ENCODE data around the gene PIK3R1. TPM values are rescaled to one million over a fixed set of nuclear protein-coding genes. Genes with fewer than 3 reads are reported as not detected.
"Not testable (repeated sequence)": the region's sequence is repeated elsewhere in the genome, so short reads cannot be mapped to it uniquely, and the experiment has no call there.

Gene PIK3R1
- total and polyA plus RNA-seq, 4 donors, result 6.8 to 222 (median 74.9) TPM

DNA sequence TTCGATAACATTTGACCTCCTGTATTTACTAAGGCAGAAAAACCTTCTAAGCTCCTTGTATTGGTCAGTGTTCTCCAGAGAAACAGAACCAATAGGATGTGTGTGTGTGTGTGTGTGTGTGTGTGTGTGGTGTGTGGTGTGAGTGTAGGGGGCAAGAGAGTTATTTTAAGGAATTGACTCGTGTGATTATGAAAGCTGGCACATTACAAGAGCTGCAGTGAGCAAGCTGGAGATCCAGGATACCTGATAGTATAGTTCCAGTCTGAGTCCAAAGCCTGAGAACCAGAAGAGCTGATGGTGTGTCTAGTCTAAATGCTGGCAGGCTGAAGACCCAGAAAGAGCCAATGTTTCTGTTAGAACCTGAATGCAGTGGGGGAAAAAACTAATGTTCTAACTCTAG is 21.2 kb upstream of the PIK3R1 start:
- no peak for ATAC-seq (ENCODE audit: insufficient read depth, low FRiP score)
- Histone ChIP-seq H3K36me3 (ENCODE audit: control insufficient read depth in 4 of 4, insufficient read depth in 4 of 4, low read length in 4 of 4) (no peaks in the 10 kb centered on the region), H3K27ac (ENCODE audit: low read depth in 1 of 2, low read length in 1 of 2) (no peak overlapping the region), H3K9ac (ENCODE audit: insufficient read depth in 1 of 2, low read length in 2 of 2) (no peak overlapping the region), H3K4me1 (ENCODE audit: control insufficient read depth in 5 of 5, insufficient read depth in 5 of 5, low read length in 5 of 5) (peaks cover 0 to 6% (median 0%) of the 10 kb centered on the region in 5 donors), H3K27me3 (ENCODE audit: control insufficient read depth in 3 of 3, insufficient read depth in 3 of 3, low read length in 2 of 3) (no peaks in the 10 kb centered on the region), H3K4me3 (no peak overlapping the region), H3K9me3 (ENCODE audit: control insufficient read depth in 4 of 4, insufficient read depth in 3 of 4, low read length in 3 of 4) (no peaks in the 10 kb centered on the region)
- TF ChIP-seq, protein P1, sequence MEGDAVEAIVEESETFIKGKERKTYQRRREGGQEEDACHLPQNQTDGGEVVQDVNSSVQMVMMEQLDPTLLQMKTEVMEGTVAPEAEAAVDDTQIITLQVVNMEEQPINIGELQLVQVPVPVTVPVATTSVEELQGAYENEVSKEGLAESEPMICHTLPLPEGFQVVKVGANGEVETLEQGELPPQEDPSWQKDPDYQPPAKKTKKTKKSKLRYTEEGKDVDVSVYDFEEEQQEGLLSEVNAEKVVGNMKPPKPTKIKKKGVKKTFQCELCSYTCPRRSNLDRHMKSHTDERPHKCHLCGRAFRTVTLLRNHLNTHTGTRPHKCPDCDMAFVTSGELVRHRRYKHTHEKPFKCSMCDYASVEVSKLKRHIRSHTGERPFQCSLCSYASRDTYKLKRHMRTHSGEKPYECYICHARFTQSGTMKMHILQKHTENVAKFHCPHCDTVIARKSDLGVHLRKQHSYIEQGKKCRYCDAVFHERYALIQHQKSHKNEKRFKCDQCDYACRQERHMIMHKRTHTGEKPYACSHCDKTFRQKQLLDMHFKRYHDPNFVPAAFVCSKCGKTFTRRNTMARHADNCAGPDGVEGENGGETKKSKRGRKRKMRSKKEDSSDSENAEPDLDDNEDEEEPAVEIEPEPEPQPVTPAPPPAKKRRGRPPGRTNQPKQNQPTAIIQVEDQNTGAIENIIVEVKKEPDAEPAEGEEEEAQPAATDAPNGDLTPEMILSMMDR (IDR thresholded peaks at IDR 0.05; ENCODE audit: control extremely low read depth, extremely low read depth), result no peak
- 50 to 59% methylated on average over 2 of the region's 2 CpGs for WGBS, 2 donors
- no peak for DNase-seq

DNA sequence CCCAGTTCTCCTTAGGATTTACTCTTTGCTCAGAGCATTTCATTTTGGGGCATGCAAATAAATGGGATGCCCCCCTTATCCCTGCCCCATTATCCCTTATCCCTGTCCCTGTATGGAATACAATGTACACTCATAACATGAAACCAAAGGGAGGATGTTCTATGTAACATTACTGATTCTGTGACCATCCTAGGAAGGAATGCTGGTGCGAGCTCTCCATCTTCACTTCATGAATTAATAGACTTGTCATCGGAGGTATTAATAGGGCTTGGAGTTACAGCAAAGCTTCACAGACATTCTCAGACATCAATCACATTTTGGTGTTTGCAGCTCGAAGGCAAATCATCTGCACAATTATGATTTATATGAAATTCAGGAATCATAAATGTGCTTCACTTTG is 20.4 kb upstream of the PIK3R1 start:
- no peaks in the 10 kb centered on the region for H3K27me3 ChIP-seq (ENCODE audit: control insufficient read depth in 3 of 3, insufficient read depth in 3 of 3, low read length in 2 of 3)
- H3K9me3 ChIP-seq (ENCODE audit: control insufficient read depth in 4 of 4, insufficient read depth in 3 of 4, low read length in 3 of 4), result no peaks in the 10 kb centered on the region
- no peak overlapping the region for H3K27ac ChIP-seq (ENCODE audit: low read depth in 1 of 2, low read length in 1 of 2)
- TF ChIP-seq, protein P1 (IDR thresholded peaks at IDR 0.05; ENCODE audit: control extremely low read depth, extremely low read depth), result no peak
- no peaks in the 10 kb centered on the region for H3K36me3 ChIP-seq (ENCODE audit: control insufficient read depth in 4 of 4, insufficient read depth in 4 of 4, low read length in 4 of 4)
- H3K4me3 ChIP-seq, result no peak overlapping the region
- no peak for ATAC-seq (ENCODE audit: insufficient read depth, low FRiP score)
- 95 to 98% methylated on average over 3 of the region's 3 CpGs for WGBS, 2 donors
- H3K9ac ChIP-seq (ENCODE audit: insufficient read depth in 1 of 2, low read length in 2 of 2), result no peak overlapping the region
- H3K4me1 ChIP-seq (ENCODE audit: control insufficient read depth in 5 of 5, insufficient read depth in 5 of 5, low read length in 5 of 5), result peaks cover 0 to 6% (median 0%) of the 10 kb centered on the region in 5 donors
- no peak for DNase-seq

DNA sequence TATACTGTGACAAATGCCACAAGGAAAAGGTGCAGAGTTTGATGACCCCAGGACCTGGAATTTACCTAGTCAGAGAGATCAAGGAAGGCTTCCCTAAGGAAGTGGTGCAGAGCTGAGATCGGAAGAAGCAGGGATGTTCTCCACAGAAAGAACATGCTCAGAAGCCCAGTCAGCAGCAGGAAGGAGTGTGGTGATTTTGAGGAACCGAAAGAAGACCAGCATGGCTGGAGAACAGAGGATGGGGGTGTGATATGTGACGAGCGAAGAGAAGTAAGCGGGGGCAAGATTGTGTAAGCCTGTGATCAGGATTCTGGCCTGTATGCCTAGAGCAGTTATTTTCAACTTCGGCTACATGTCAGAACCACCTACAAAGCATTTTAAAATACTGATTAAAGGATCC is 18.7 kb upstream of the PIK3R1 start:
- TF ChIP-seq, protein P1 (IDR thresholded peaks at IDR 0.05; ENCODE audit: control extremely low read depth, extremely low read depth), result no peak
- no peak overlapping the region for H3K9ac ChIP-seq (ENCODE audit: insufficient read depth in 1 of 2, low read length in 2 of 2)
- no peaks in the 10 kb centered on the region for H3K36me3 ChIP-seq (ENCODE audit: control insufficient read depth in 4 of 4, insufficient read depth in 4 of 4, low read length in 4 of 4)
- no peaks in the 10 kb centered on the region for H3K27me3 ChIP-seq (ENCODE audit: control insufficient read depth in 3 of 3, insufficient read depth in 3 of 3, low read length in 2 of 3)
- no peaks in the 10 kb centered on the region for H3K9me3 ChIP-seq (ENCODE audit: control insufficient read depth in 4 of 4, insufficient read depth in 3 of 4, low read length in 3 of 4)
- DNase-seq, result no peak
- WGBS, 2 donors, result 36 to 78% methylated on average over 6 of the region's 6 CpGs
- no peak overlapping the region for H3K27ac ChIP-seq (ENCODE audit: low read depth in 1 of 2, low read length in 1 of 2)
- peaks cover 0 to 6% (median 0%) of the 10 kb centered on the region in 5 donors for H3K4me1 ChIP-seq (ENCODE audit: control insufficient read depth in 5 of 5, insufficient read depth in 5 of 5, low read length in 5 of 5)
- H3K4me3 ChIP-seq, result no peak overlapping the region
- ATAC-seq (ENCODE audit: insufficient read depth, low FRiP score), result no peak

DNA sequence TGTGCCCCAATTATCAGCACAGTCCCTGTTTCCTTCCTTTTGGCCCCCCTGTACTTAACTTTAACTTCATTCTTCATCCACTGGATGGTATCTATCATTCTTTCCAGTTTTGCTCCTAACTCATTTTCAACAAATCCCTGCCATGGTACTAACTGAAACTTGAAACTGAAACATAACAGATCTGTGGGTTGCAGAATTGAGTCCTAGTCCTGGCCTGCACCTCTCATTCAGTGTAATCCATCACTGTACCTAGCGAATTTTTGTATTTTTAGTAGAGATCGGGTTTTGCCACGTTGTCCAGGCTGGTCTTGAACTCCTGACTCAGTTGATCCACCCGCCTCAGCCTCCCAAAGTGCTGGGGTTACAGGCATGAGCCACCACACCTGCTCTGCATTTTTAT is 15.3 kb upstream of the PIK3R1 start:
- H3K4me1 ChIP-seq (ENCODE audit: control insufficient read depth in 5 of 5, insufficient read depth in 5 of 5, low read length in 5 of 5), result peaks cover 0 to 3% (median 0%) of the 10 kb centered on the region in 5 donors
- ATAC-seq (ENCODE audit: insufficient read depth, low FRiP score), result no peak
- H3K9me3 ChIP-seq (ENCODE audit: control insufficient read depth in 4 of 4, insufficient read depth in 3 of 4, low read length in 3 of 4), result no peaks in the 10 kb centered on the region
- H3K36me3 ChIP-seq (ENCODE audit: control insufficient read depth in 4 of 4, insufficient read depth in 4 of 4, low read length in 4 of 4), result no peaks in the 10 kb centered on the region
- H3K27ac ChIP-seq (ENCODE audit: low read depth in 1 of 2, low read length in 1 of 2), result no peak overlapping the region
- no peak overlapping the region for H3K9ac ChIP-seq (ENCODE audit: insufficient read depth in 1 of 2, low read length in 2 of 2)
- no peak overlapping the region for H3K4me3 ChIP-seq
- H3K27me3 ChIP-seq (ENCODE audit: control insufficient read depth in 3 of 3, insufficient read depth in 3 of 3, low read length in 2 of 3), result no peaks in the 10 kb centered on the region
- 94 to 98% methylated on average over 4 of the region's 4 CpGs for WGBS, 2 donors
- TF ChIP-seq, protein P1 (IDR thresholded peaks at IDR 0.05; ENCODE audit: control extremely low read depth, extremely low read depth), result no peak
- no peak for DNase-seq

DNA sequence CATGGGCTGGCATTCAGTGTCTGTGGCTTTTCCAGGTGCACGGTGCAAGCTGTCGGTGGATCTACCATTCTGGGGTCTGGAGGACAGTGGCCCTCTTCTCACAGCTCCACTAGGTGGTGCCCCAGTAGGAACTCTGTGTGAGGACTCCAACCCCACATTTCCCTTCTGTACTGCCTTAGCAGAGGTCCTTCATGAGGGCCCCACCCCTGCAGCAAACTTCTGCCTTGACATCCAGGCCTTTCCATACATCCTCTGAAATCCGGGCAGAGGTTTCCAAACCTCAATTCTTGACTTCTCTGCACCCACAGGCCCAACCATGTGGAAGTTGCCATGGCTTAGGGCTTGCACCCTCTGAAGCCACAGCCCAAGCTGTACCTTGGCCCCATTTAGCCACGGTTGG is 4.9 kb upstream of the PIK3R1 start:
- H3K4me3 ChIP-seq; ATAC-seq (ENCODE audit: insufficient read depth, low FRiP score); DNase-seq; H3K4me1 ChIP-seq (ENCODE audit: control insufficient read depth in 5 of 5, insufficient read depth in 5 of 5, low read length in 5 of 5); H3K36me3 ChIP-seq (ENCODE audit: control insufficient read depth in 4 of 4, insufficient read depth in 4 of 4, low read length in 4 of 4); H3K27me3 ChIP-seq (ENCODE audit: control insufficient read depth in 3 of 3, insufficient read depth in 3 of 3, low read length in 2 of 3); H3K27ac ChIP-seq (ENCODE audit: low read depth in 1 of 2, low read length in 1 of 2); H3K9me3 ChIP-seq (ENCODE audit: control insufficient read depth in 4 of 4, insufficient read depth in 3 of 4, low read length in 3 of 4); H3K9ac ChIP-seq (ENCODE audit: insufficient read depth in 1 of 2, low read length in 2 of 2): not testable (repeated sequence)
- 94 to 97% methylated on average over 4 of the region's 4 CpGs for WGBS, 2 donors

Measured in lung (tissue), 12 donors.